GM21423 (cell line): ENCODE measurements around the gene BATF2.
"Not testable (repeated sequence)": the region's sequence is repeated elsewhere in the genome, so short reads cannot be mapped to it uniquely, and the experiment has no call there.

Source experiments
- ATAC-seq: cut with Tn5 transposase; IDR thresholded peaks from one replicate; pipeline ENCODE4 v1.9.1; 2021; ENCODE audit warnings: mild to moderate bottlenecking, moderate library complexity; ENCODE audit not compliant: unreplicated experiment

BATF2 gene

DNA sequence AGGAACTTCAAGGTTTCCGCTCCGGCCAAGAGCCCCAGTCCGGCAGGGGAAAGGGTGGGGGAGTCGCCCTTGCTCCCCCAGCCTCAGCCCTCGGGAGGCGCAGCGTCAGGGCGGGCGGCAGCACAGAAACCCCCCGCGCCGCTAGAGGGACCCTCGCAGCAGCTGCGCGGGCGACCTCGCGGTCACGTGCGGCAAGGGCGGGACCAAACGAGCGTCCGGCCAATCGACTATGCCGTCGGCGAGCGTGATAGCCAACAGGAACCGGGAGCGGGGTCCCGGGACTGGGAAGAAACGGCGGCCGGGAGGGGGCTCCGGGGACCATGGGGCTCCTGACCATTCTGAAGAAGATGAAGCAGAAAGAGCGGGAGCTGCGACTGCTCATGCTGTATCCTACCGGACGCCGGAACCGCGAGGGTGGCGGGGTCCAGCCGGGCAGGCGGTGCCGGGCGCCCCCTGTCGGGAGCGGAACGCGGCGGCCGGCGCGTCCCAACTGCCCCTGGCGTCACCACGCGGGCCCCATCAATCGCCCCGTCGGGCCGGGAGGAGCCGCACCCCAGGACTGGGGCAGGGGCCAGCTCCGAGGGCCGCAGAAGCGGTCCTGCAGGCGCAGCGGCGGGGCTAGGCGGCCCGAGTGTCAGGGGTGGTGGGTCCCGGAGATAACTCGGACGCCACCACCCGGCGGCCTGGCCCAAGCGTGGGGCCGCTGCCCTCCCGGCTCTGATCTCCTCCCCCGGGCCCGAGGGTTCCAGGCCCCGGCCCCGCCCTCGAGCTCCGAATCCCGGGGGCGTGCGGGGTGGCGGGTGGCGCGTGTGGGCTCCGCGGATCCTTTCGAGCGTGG lies 17.3 kb upstream of the BATF2 start, which contains the start of gene ARL2:
Gene ARL2, plus strand, starts transcription at position 273 of the 838 bp plus-strand sequence. Its CDS starts 48 bp downstream, at position 321.
- peak; percentile 77 for ATAC-seq

DNA sequence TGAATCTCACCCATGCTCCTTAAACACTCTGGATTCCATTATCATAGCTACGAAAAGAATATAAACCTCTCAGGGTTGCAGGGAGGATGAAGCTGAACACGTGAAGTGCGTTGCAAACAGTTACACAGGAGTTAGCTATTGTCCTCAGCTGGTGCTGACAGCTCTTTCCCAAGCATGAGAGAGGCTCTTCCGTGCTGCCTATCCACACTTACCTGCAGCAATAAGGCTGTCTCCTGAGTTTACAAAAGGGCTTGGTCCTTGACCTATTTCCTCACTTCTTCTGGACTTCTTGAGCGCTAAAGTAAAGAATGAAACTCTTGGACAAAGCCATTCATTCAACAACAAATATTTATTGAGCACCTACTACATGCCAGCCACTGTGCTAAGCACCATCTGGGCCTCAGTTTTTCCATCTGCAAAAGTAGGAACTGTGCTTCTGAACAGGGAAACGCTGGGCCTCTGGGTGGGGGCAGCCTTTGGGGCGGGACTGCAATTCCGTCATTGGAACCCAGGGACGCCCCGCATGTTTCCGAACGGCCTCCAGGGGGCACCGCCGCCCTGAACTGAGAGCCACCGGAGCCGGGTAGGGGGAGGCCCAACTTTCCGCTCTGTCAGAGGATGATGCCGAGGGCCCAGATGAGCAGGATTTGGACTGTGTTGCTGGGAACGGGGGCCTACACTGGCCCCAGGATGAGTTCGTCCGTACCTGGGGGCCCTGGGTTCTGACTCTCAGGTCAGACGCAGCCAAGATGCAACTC lies 16.5 kb upstream of the BATF2 start:
- ATAC-seq = peak; percentile 39

- no peak for ATAC-seq
These were observed 12.1 kb upstream of the BATF2 start for GRCh38 chr11:65008873-65009272.

- no peak for ATAC-seq
These were observed 11.2 kb upstream of the BATF2 start for GRCh38 chr11:65008016-65008415.

DNA sequence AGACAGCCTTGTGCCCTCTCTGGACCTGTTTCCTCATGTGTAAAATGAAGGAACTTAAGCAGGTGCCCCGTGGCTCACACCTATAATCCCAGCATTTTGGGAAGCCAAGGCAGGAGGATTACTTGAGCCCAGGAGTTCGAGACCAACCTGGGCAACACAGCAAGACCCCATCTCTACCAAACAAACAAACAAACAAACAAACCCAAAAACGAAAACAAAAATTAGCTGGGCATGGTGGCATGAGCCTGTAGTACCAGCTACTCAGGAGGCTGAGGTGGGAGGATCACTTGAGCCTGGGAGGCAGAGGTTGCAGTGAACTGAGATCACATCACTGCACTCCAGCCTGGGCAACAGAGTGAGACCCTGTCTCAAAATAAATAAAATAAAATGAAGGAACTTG lies 7.2 kb upstream of the BATF2 start:
- not testable (repeated sequence) for ATAC-seq

- ATAC-seq = no peak
These were observed 6.5 kb upstream of the BATF2 start for GRCh38 chr11:65003282-65003681.

- ATAC-seq = no peak
These were observed 5.9 kb upstream of the BATF2 start for GRCh38 chr11:65002706-65003105.

DNA sequence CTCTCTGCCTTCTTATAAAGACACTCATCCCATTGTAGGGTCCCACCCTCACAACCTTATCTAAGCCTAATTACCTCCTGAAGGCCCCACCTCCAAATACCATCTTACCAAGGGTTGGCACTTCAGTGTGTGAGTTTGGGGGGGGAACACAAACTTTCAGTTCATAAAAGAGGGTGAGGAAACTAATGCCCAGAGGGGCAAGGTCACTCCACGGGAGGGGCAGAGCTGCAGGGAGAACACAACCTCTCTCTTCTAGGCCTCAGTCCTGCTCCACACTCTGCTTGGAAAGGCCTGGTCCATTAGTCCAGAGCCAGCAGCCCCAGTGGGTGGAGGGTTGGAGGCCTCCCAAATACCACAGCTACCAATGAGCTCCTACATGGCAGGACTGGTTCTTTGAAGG lies 2.7 kb upstream of the BATF2 start:
- no peak for ATAC-seq

- no peak for ATAC-seq
These were observed 2.1 kb upstream of the BATF2 start for GRCh38 chr11:64998690-64999431.

DNA sequence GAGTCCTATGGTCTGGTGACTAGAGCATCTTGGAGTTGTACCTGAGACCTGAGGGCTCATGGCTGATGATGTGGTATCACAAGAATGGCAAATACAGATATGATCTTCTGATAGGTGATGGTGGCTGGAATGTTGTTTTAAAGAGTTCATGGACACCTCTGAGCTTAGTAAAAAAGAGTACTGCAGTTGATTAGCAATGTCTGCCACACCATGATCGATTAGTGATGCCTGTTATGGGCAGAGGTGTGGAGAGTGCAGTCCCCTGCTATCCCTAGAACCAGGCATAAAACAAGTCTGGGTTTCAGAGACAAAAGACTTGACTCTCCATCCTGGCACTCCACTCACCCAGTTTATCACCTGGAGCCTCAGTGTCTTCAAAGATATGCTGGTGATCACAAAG lies 1.4 kb upstream of the BATF2 start:
- no peak for ATAC-seq

DNA sequence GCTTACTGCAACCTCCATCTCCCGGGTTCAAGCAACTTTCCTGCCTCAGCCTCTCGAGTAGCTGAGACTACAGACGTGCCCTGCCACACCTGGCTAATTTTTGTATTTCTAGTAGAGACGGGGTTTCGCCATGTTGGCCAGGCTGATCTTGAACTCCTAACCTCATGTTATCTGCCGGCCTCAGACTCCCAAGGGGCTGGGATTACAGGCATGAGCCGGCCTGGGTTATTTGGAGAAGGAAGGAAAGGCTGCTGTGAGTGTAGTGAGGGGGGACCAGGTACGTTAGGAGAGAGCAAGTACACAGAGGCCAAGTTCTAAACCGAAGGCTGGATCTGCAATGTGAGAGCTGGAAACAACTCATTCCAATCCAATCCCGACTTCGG lies 453 bp downstream of the BATF2 start:
- ATAC-seq = no peak

GRCh38 chr11:64994318-64994717 lies 2.5 kb downstream of the BATF2 start:
- no peak for ATAC-seq

- no peak for ATAC-seq
These were observed 6.4 kb downstream of the BATF2 start for GRCh38 chr11:64990222-64990923.

GRCh38 chr11:64989416-64989815 lies 7.4 kb downstream of the BATF2 start:
- ATAC-seq = no peak

- ATAC-seq = no peak
These were observed 8.5 kb downstream of the BATF2 start for GRCh38 chr11:64987998-64988854.

GRCh38 chr11:64983339-64983738 lies 13.4 kb downstream of the BATF2 start:
- not testable (repeated sequence) for ATAC-seq

DNA sequence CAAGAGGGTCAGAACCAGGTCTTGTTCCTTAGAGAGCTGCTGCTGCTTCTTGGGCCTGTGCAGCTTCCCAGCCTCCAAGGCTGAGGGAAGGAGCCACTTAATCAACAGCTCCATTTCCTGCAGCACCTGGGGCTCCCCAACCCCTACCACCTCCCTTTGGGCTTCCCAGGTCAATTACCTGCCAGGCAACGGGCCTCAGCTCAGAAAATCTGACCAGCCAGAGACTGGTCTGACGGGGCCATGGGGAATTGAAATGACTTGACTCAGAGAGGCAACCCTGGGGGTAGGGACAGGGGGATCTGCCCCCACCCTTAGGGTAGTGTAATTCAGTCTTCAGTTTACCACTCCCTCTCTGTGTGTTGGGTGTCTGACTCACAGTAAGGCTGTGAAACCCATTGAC lies 20.1 kb downstream of the BATF2 start:
- ATAC-seq = no peak

DNA sequence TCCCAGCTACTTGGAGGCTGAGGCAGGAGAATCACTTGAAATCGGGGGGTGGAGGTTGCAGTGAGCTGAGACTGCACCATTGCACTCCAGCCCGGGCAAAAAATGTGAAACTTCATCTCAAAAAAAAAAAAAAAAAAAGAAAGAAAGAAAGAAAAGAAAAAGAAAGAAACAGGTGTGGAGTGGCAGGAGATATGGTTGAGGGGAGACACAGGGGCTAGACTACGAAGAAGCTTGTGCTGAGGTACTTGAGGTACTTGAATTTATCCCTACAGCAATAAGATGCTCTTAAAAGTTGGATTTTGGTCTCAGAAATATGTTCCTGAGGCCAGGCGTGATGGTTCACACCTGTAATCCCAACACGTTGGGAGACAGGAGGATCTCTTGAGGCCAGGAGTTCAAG lies 22.6 kb downstream of the BATF2 start:
- ATAC-seq = no peak

DNA sequence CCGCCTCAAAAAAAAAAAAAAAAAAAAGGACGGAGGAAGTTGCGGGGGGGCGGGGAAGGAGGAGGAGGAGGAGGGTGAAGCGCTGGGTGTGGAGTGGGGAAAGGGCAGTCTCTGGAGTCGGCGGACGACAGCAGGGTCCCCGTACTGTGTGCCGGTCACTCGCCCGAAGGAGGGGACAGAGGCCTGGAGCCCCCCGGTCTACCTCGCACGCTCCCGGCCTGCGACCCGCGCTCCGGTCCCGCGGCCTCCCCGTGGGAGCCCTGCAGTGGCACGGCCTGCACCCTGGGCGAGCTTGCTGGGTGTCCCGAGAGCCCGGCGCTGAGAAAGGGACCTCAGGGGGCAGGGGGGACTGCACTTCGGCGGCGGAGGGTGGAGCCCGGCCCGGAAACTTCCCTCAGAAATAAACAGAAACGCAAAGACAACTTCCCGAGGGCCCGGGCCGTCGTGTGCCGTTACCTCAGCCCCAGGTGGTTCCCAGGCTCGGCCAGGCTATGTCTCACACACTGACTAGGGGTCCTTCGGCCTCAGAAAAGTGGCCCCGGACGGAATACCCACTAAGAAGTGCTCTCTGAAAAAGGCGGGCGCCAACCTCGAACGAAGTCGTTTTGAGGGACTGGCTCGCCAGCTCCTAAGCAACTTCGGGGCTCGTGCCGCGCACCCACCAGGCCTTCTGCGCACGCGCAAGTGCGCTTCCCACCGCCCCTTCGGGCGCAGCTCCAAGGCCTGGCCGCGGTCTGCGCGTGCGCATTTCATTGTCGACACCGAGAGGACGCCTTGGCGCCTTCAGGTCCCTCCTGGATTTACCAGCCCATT lies 25.1 kb downstream of the BATF2 start, which contains the start of gene MAJIN:
Gene MAJIN, minus strand, starts transcription at position 688 of the 813 bp plus-strand sequence. CDS start 12,703 bp downstream, outside the sequence.
- no peak for ATAC-seq
